Mesenchymal stem cell (in vitro differentiated cells and primary cell): ENCODE results near the gene IFNA5. TPM values are rescaled to one million over a fixed set of nuclear protein-coding genes. Genes with fewer than 3 reads are reported as not detected.

Experiments
- DNase-seq: peaks from one replicate; pipeline ENCODE4 v3.0.0-alpha.2; 2013
- H2AFZ ChIP-seq: one replicate; pipeline ENCODE4 v1.6.1; 2013; ENCODE audit warnings: low read depth, mild to moderate bottlenecking, control low read depth, inconsistent platforms, low read length, moderate library complexity
- H2AK5ac ChIP-seq: 2 replicates; pipeline ENCODE4 v1.6.1; 2013; ENCODE audit warnings: low read length, moderate library complexity, mild to moderate bottlenecking, inconsistent platforms; ENCODE audit not compliant: severe bottlenecking
- H2BK120ac ChIP-seq: one replicate; pipeline ENCODE4 v1.6.1; 2013; ENCODE audit warnings: low read depth, mild to moderate bottlenecking, inconsistent platforms, low read length, moderate library complexity
- H2BK12ac ChIP-seq, 2 experiments: one replicate each; pipeline ENCODE4 v1.6.1; 2013; ENCODE audit warnings: inconsistent platforms in 2 of 2, low read length in 2 of 2, mild to moderate bottlenecking in 2 of 2, moderate library complexity in 2 of 2, control low read depth in 1 of 2
- H2BK15ac ChIP-seq: one replicate; pipeline ENCODE4 v1.6.1; 2013; ENCODE audit warnings: mild to moderate bottlenecking, low read depth, inconsistent platforms; ENCODE audit not compliant: poor library complexity, severe bottlenecking
- H2BK5ac ChIP-seq: 2 replicates; pipeline ENCODE4 v1.6.1; 2013; ENCODE audit warnings: low read depth, mild to moderate bottlenecking, low read length, control low read depth, inconsistent platforms; ENCODE audit not compliant: poor library complexity, severe bottlenecking
- H3K14ac ChIP-seq, 2 experiments: one replicate each; pipeline ENCODE4 v1.6.1; 2013; ENCODE audit warnings: inconsistent platforms in 2 of 2, low read length in 2 of 2, control low read depth in 1 of 2, mild to moderate bottlenecking in 1 of 2, moderate library complexity in 1 of 2
- H3K18ac ChIP-seq, 2 experiments: one replicate each; pipeline ENCODE4 v1.6.1; 2013; ENCODE audit warnings: inconsistent platforms in 2 of 2, low read length in 2 of 2, control low read depth in 1 of 2, low read depth in 1 of 2, mild to moderate bottlenecking in 1 of 2
- H3K23ac ChIP-seq, 2 experiments: one replicate each; pipeline ENCODE4 v1.6.1; 2013; ENCODE audit warnings: inconsistent platforms in 2 of 2, low read length in 2 of 2, mild to moderate bottlenecking in 2 of 2, moderate library complexity in 2 of 2, control low read depth in 1 of 2
- H3K27ac ChIP-seq: 2 replicates; pipeline ENCODE4 v1.5.1; 2013; ENCODE audit warnings: mild to moderate bottlenecking, moderate library complexity, low read length, control low read depth, inconsistent platforms; ENCODE audit not compliant: poor library complexity, severe bottlenecking
- H3K27me3 ChIP-seq, 2 experiments: 2 replicates each; pipeline versions ENCODE4 v1.6.1 to v1.7.0; 2013; ENCODE audit warnings: low read length in 2 of 2, mild to moderate bottlenecking in 2 of 2, moderate library complexity in 2 of 2, control low read depth in 1 of 2, inconsistent platforms in 1 of 2; ENCODE audit not compliant: control insufficient read depth in 1 of 2, insufficient read depth in 1 of 2
- H3K36me3 ChIP-seq, 2 experiments: 2 replicates each; pipeline versions ENCODE4 v1.6.1 to v1.7.0; 2013; ENCODE audit warnings: low read length in 2 of 2, control low read depth in 1 of 2, inconsistent platforms in 1 of 2, low read depth in 1 of 2, mild to moderate bottlenecking in 1 of 2; ENCODE audit not compliant: insufficient read depth in 2 of 2, control insufficient read depth in 1 of 2
- H3K4ac ChIP-seq, 2 experiments: one replicate each; pipeline ENCODE4 v1.6.1; 2013; ENCODE audit warnings: inconsistent platforms in 2 of 2, low read length in 2 of 2, mild to moderate bottlenecking in 2 of 2, moderate library complexity in 2 of 2, control low read depth in 1 of 2, low read depth in 1 of 2
- H3K4me1 ChIP-seq: 2 replicates; pipeline ENCODE4 v1.6.1; 2013; ENCODE audit warnings: low read depth, low read length, control low read depth; ENCODE audit not compliant: control insufficient read depth, insufficient read depth
- H3K4me2 ChIP-seq: 2 replicates; pipeline ENCODE4 v1.6.1; 2013; ENCODE audit warnings: low read length, mild to moderate bottlenecking, inconsistent platforms; ENCODE audit not compliant: poor library complexity, severe bottlenecking
- H3K4me3 ChIP-seq, 2 experiments: 2 replicates each; pipeline versions ENCODE4 v1.5.1 to v1.7.0; 2013; ENCODE audit warnings: low read length in 2 of 2, mild to moderate bottlenecking in 2 of 2, control low read depth in 1 of 2, low read depth in 1 of 2; ENCODE audit not compliant: insufficient read depth in 1 of 2
- H3K79me1 ChIP-seq: replicated peaks from 2 replicates; pipeline ENCODE4 v1.6.1; 2013; ENCODE audit warnings: mild to moderate bottlenecking, control low read depth, low read length, inconsistent platforms; ENCODE audit not compliant: poor library complexity, severe bottlenecking
- H3K9ac ChIP-seq: 2 replicates; pipeline ENCODE4 v1.7.0; 2013; ENCODE audit warnings: mild to moderate bottlenecking, low read length, moderate library complexity
- H3K9me3 ChIP-seq: 2 replicates; pipeline ENCODE4 v1.7.0; 2013; ENCODE audit warnings: mild to moderate bottlenecking, low read length; ENCODE audit not compliant: control insufficient read depth
- H4K8ac ChIP-seq: one replicate; pipeline ENCODE4 v1.6.1; 2013; ENCODE audit warnings: inconsistent platforms, mild to moderate bottlenecking, low read length, moderate library complexity
- H4K91ac ChIP-seq: one replicate; pipeline ENCODE4 v1.6.1; 2013; ENCODE audit warnings: mild to moderate bottlenecking, low read length, inconsistent platforms
- WGBS: methylation state at CpG from one replicate; pipeline ENCODE4 v1.1.7; 2013; ENCODE audit warnings: mixed read lengths; 5-methylcytosine and 5-hydroxymethylcytosine counted together
- polyA plus RNA-seq, 2 experiments: library from polyadenylated mRNA; stranded (reverse); fragments of 200-250 nt; gene quantifications; one replicate each; pipeline ENCODE4 v1.2.3, GENCODE V29; 2013

The IFNA5 gene
- not detected for polyA plus RNA-seq (2013, experiment 1 of 2)
- not detected for polyA plus RNA-seq (2013, experiment 2 of 2)

DNA sequence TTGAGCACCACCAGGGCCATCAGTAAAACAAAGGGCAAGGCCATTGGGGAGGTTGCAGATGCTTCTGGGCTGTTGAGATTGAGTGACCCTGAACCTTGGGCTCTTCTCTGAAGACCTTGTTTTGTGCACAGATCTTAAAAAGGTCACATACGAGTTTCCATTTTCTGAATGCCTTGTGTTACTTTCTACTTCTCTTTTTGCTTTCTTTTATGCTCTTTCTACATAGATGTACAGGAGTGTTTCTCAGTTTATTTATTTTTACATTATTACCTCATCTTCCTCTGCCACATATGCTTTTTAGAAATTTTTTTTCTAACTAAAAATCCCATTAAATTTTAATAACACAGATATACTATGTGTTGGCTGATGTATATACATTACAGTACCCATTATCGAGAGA is at the start of gene IFNA5:
IFNA5 (minus strand) TSS at position 101 of the 400 bp plus-strand sequence; CDS start at position 44, 57 bp downstream.
- H2BK5ac ChIP-seq: no peak within 1 kb of the TSS
- no peak within 1 kb of the TSS for H2BK12ac ChIP-seq
- no peaks in the 10 kb centered on the region for H3K79me1 ChIP-seq

DNA sequence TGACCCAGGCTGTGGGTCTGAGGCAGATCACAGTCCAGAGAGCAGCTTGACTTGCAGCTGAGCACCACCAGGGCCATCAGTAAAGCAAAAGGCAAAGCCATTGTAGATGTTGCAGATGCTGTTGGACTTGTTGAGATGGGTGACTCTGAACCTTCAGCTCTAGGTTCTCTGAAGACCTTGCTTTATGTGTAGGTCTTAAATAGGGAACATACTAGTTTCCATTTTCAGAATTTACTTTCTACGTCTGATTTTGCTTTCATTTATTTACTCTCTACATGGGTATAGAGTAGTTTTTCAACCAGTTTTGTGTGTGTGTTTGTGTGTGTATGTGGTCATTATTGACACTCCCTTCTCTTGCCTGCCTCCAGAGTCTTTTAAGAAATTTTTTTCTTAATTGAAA is 45.7 kb upstream of the IFNA5 start, which contains the start of gene IFNA6:
IFNA6 (minus strand) TSS at position 101 of the 400 bp plus-strand sequence; CDS start at position 101, 0 bp downstream.
- Histone ChIP-seq H3K23ac (no peak within 1 kb of the TSS), H3K4me1 (no peaks in the 10 kb centered on the region), H2BK120ac (no peak within 1 kb of the TSS), H3K79me1 (no peaks in the 10 kb centered on the region), H3K4me3 (no peak within 1 kb of the TSS), H2BK15ac (no peak within 1 kb of the TSS), H2AFZ (no peak within 1 kb of the TSS), H3K4ac (no peak within 1 kb of the TSS), H3K36me3 (no peaks in the 10 kb centered on the region), H3K4me2 (no peak within 1 kb of the TSS), H3K18ac (no peak within 1 kb of the TSS), H2BK5ac (no peak within 1 kb of the TSS), H3K14ac (no peak within 1 kb of the TSS), H3K9me3 (no peaks in the 10 kb centered on the region), H4K91ac (no peak within 1 kb of the TSS), H4K8ac (no peak within 1 kb of the TSS), H3K27me3 (peaks cover 0 to 12% of the 10 kb centered on the region in 2 experiments), H2AK5ac (no peak within 1 kb of the TSS), H2BK12ac (no peak within 1 kb of the TSS), H3K9ac (no peak within 1 kb of the TSS), H3K27ac (no peak within 1 kb of the TSS)
- no peak for DNase-seq
- WGBS: no CpG with 5 or more reads among the region's 1 CpG

More for the DNA sequence above, at the start of gene IFNA5:
- Histone ChIP-seq H4K91ac (no peak within 1 kb of the TSS), H3K4me1 (no peaks in the 10 kb centered on the region), H3K4ac (no peak within 1 kb of the TSS), H2BK15ac (no peak within 1 kb of the TSS), H2AFZ (no peak within 1 kb of the TSS), H3K18ac (no peak within 1 kb of the TSS), H2BK120ac (no peak within 1 kb of the TSS), H3K4me2 (no peak within 1 kb of the TSS), H3K36me3 (no peaks in the 10 kb centered on the region), H3K14ac (no peak within 1 kb of the TSS), H3K27me3 (no peaks in the 10 kb centered on the region), H2AK5ac (no peak within 1 kb of the TSS), H3K9me3 (no peaks in the 10 kb centered on the region), H4K8ac (no peak within 1 kb of the TSS), H3K9ac (no peak within 1 kb of the TSS), H3K4me3 (no peak within 1 kb of the TSS), H3K27ac (no peak within 1 kb of the TSS), H3K23ac (no peak within 1 kb of the TSS)
- WGBS: no CpG with 5 or more reads among the region's 2 CpGs
- no peak for DNase-seq

DNA sequence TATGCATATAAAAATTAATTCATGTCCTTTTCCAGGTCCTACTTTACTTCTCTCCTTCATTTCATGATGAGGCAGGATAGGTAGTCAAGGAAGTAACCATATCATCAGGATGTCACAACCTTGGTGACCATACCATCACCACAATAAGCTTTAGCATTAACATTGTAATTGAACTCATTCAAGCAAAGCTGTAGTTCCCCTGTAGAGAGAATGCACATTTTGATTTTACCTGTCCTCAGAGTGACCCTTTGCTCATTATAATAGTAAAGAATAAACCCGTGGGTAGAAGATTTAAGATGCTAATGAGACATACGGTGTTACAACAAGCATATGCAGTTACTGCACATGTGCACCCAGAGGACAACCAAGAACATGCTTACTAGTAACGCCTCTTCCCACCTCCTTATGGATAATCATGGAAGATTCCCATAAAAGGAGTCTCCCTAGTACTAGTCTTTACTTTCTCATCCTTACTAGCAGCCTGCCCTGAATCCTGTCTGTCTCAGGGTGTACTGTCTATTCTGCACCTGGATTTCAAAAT is 43.4 kb upstream of the IFNA5 start:
- WGBS: 73% methylated on average over 3 of the region's 3 CpGs
- no peaks in the 10 kb centered on the region for H3K4me1 ChIP-seq
- no peak overlapping the region for H3K18ac ChIP-seq
- H3K9ac ChIP-seq: no peak overlapping the region
- H3K27ac ChIP-seq: no peak overlapping the region
- H2BK12ac ChIP-seq: no peak overlapping the region
- no peak overlapping the region for H2BK5ac ChIP-seq
- H4K8ac ChIP-seq: no peak overlapping the region
- H3K36me3 ChIP-seq: no peaks in the 10 kb centered on the region
- no peak overlapping the region for H3K4ac ChIP-seq
- no peak for DNase-seq
- H4K91ac ChIP-seq: no peak overlapping the region
- H3K23ac ChIP-seq: no peak overlapping the region
- no peak overlapping the region for H3K4me3 ChIP-seq
- peaks cover 20% of the 10 kb centered on the region for H3K9me3 ChIP-seq
- H2BK120ac ChIP-seq: no peak overlapping the region
- H2AFZ ChIP-seq: no peak overlapping the region
- H3K14ac ChIP-seq: no peak overlapping the region
- no peaks in the 10 kb centered on the region for H3K79me1 ChIP-seq
- H2AK5ac ChIP-seq: no peak overlapping the region
- H3K4me2 ChIP-seq: no peak overlapping the region
- peaks cover 0 to 12% of the 10 kb centered on the region in 2 experiments for H3K27me3 ChIP-seq
- no peak overlapping the region for H2BK15ac ChIP-seq

DNA sequence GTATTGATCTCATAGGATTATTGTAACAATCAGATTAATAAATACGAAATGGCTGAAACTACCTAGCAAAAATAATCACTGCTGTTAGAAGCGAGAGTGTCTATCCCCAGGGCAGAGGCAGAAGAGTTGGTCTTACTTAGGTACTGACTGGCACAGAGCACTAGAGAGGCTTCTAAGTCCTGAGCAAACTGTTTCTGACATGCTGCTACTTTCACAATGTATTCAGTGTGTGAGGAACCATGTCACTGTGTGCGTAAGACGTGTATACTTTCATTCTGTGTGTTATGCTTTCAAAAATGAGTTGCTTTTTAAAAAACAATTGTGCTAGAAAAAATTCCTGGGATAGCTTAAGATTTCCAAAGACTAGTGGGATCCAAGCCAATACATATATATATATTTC is 35.6 kb upstream of the IFNA5 start:
- H3K9me3 ChIP-seq: peaks cover 20% of the 10 kb centered on the region
- no peak overlapping the region for H2BK120ac ChIP-seq
- H2BK15ac ChIP-seq: no peak overlapping the region
- no peaks in the 10 kb centered on the region for H3K27me3 ChIP-seq
- no peaks in the 10 kb centered on the region for H3K4me1 ChIP-seq
- H3K27ac ChIP-seq: no peak overlapping the region
- H3K36me3 ChIP-seq: no peaks in the 10 kb centered on the region
- no peak overlapping the region for H3K23ac ChIP-seq
- no peak overlapping the region for H3K4me3 ChIP-seq
- H4K8ac ChIP-seq: no peak overlapping the region
- no peaks in the 10 kb centered on the region for H3K79me1 ChIP-seq
- H3K18ac ChIP-seq: no peak overlapping the region
- WGBS: 97% methylated on average over 4 of the region's 4 CpGs
- H3K9ac ChIP-seq: no peak overlapping the region
- no peak overlapping the region for H3K14ac ChIP-seq
- no peak overlapping the region for H3K4ac ChIP-seq
- no peak overlapping the region for H4K91ac ChIP-seq
- H3K4me2 ChIP-seq: no peak overlapping the region
- DNase-seq: no peak
- no peak overlapping the region for H2BK12ac ChIP-seq
- H2AK5ac ChIP-seq: no peak overlapping the region
- H2AFZ ChIP-seq: no peak overlapping the region
- H2BK5ac ChIP-seq: no peak overlapping the region
